Mucosa of rectum (tissue), 2 donors: ENCODE data around the gene GJB2.

Source experiments
- H3K27ac ChIP-seq, 2 donors: one replicate each; pipeline ENCODE4 v1.7.0; 2013; ENCODE audit warnings: inconsistent platforms in 2 of 2, low read depth in 2 of 2, low read length in 2 of 2
- H3K27me3 ChIP-seq, 2 donors: one replicate each; pipeline ENCODE4 v1.7.0; 2013; ENCODE audit warnings: low read length in 2 of 2; ENCODE audit not compliant: control insufficient read depth in 2 of 2, insufficient read depth in 2 of 2
- H3K36me3 ChIP-seq, 2 donors: one replicate each; pipeline ENCODE4 v1.7.0; 2013; ENCODE audit warnings: low read length in 2 of 2; ENCODE audit not compliant: control insufficient read depth in 2 of 2, insufficient read depth in 2 of 2
- H3K4me1 ChIP-seq, 2 donors: one replicate each; pipeline ENCODE4 v1.7.0; 2013; ENCODE audit warnings: low read length in 2 of 2, mild to moderate bottlenecking in 1 of 2; ENCODE audit not compliant: control insufficient read depth in 2 of 2, insufficient read depth in 2 of 2
- H3K4me3 ChIP-seq, 2 donors: one replicate each; pipeline ENCODE4 v1.7.0; 2013; ENCODE audit warnings: low read length in 2 of 2
- H3K9ac ChIP-seq, 2 donors: one replicate each; pipeline ENCODE4 v1.7.0; 2013; ENCODE audit warnings: low read length in 2 of 2, low read depth in 1 of 2, mild to moderate bottlenecking in 1 of 2
- H3K9me3 ChIP-seq, 2 donors: one replicate each; pipeline ENCODE4 v1.7.0; 2013; ENCODE audit warnings: low read length in 2 of 2; ENCODE audit not compliant: control insufficient read depth in 2 of 2
- donor health status: healthy.
- donor health status: Normal muscosa, but diverticular disease.

The GJB2 gene

GRCh38 chr13:20142023-20142926 is 50.5 kb downstream of the GJB2 start:
- Histone ChIP-seq H3K9me3 (no peaks in the 10 kb centered on the region), H3K4me1 (no peaks in the 10 kb centered on the region), H3K27ac (no peak overlapping the region), H3K4me3 (no peak overlapping the region), H3K36me3 (no peaks in the 10 kb centered on the region), H3K27me3 (peaks cover 14 to 27% of the 10 kb centered on the region in 2 donors), H3K9ac (no peak overlapping the region)

- Histone ChIP-seq H3K4me1 (peaks cover 0 to 2% of the 10 kb centered on the region in 2 donors), H3K9ac (no peak overlapping the region), H3K27me3 (peaks cover 18 to 27% of the 10 kb centered on the region in 2 donors)
These were observed 51.3 kb downstream of the GJB2 start for GRCh38 chr13:20141238-20142022.

GRCh38 chr13:20140487-20140886 is 52.3 kb downstream of the GJB2 start:
- Histone ChIP-seq H3K36me3 (no peaks in the 10 kb centered on the region), H3K9ac (no peak overlapping the region), H3K27me3 (peaks cover 18 to 27% of the 10 kb centered on the region in 2 donors), H3K4me1 (peaks cover 0 to 2% of the 10 kb centered on the region in 2 donors), H3K27ac (no peak overlapping the region), H3K4me3 (no peak overlapping the region), H3K9me3 (no peaks in the 10 kb centered on the region)

More at GRCh38 chr13:20141238-20142022, 51.3 kb downstream of the GJB2 start:
- Histone ChIP-seq H3K36me3 (no peaks in the 10 kb centered on the region), H3K27ac (no peak overlapping the region), H3K4me3 (no peak overlapping the region), H3K9me3 (no peaks in the 10 kb centered on the region)

GRCh38 chr13:20137875-20138274 is 54.9 kb downstream of the GJB2 start:
- Histone ChIP-seq H3K4me1 (peaks cover 0 to 2% of the 10 kb centered on the region in 2 donors), H3K36me3 (no peaks in the 10 kb centered on the region), H3K9me3 (no peaks in the 10 kb centered on the region), H3K27ac (no peak overlapping the region), H3K27me3 (peaks cover 13 to 20% of the 10 kb centered on the region in 2 donors), H3K4me3 (no peak overlapping the region), H3K9ac (no peak overlapping the region)
